SU-DHL-6 (cell line): Measurements from ENCODE around the gene ENOX2.

Source experiments
- H2AFZ ChIP-seq: fragments of 200-600 bp; sonication (generic); 2 replicates; pipeline ENCODE4 v1.6.1; 2014; ENCODE audit warnings: low read depth, mild to moderate bottlenecking, moderate library complexity, mixed read lengths, antibody characterized with exemption, low read length; ENCODE audit not compliant: severe bottlenecking
- H3F3A ChIP-seq: fragments of 200-600 bp; shearing (Covaris generic); 2 replicates; pipeline ENCODE4 v1.6.0; 2016; ENCODE audit warnings: antibody characterized with exemption, mild to moderate bottlenecking; ENCODE audit not compliant: insufficient read depth
- H3K27ac ChIP-seq: fragments of 200-600 bp; sonication (generic); 2 replicates; pipeline ENCODE4 v1.5.1; 2016; ENCODE audit warnings: low read depth, mild to moderate bottlenecking, low read length, moderate library complexity, mixed read lengths
- H3K27me3 ChIP-seq: fragments of 200-600 bp; sonication (generic), shearing (Covaris generic); 2 replicates; pipeline ENCODE4 v1.6.0; 2014; ENCODE audit warnings: mild to moderate bottlenecking, low read length
- H3K36me3 ChIP-seq: fragments of 200-600 bp; sonication (generic); 2 replicates; pipeline ENCODE4 v1.6.1; 2014; ENCODE audit warnings: mild to moderate bottlenecking, low read length, mixed read lengths
- H3K4me2 ChIP-seq: fragments of 300-600, 200-600 bp; shearing (Covaris generic), sonication (generic); 2 replicates; pipeline ENCODE4 v1.6.0; 2014; ENCODE audit warnings: low read length, low read depth, mild to moderate bottlenecking; ENCODE audit not compliant: poor library complexity, severe bottlenecking
- H3K4me3 ChIP-seq: fragments of 200-600 bp; sonication (generic); 2 replicates; pipeline ENCODE4 v1.5.1; 2014; ENCODE audit warnings: antibody characterized with exemption, low read length, mild to moderate bottlenecking, mixed read lengths; ENCODE audit not compliant: insufficient read depth, poor library complexity, severe bottlenecking
- H3K79me2 ChIP-seq: fragments of 200-600 bp; sonication (generic); 2 replicates; pipeline ENCODE4 v1.6.1; 2014; ENCODE audit warnings: mild to moderate bottlenecking, low read length, moderate library complexity; ENCODE audit not compliant: insufficient read depth
- H3K9ac ChIP-seq: fragments of 200-600 bp; sonication (generic); 2 replicates; pipeline ENCODE4 v1.7.0; 2014; ENCODE audit warnings: mild to moderate bottlenecking, low read length
- H3K9me2 ChIP-seq: fragments of 200-600 bp; sonication (generic); replicated peaks from 2 replicates; pipeline ENCODE4 v1.6.1; 2014; ENCODE audit warnings: low read length; ENCODE audit not compliant: insufficient read depth
- H3K9me3 ChIP-seq: fragments of 200-600 bp; sonication (generic); 2 replicates; pipeline ENCODE4 v1.6.1; 2014; ENCODE audit warnings: low read length, mixed read lengths; ENCODE audit not compliant: insufficient read depth
- H4K20me1 ChIP-seq: fragments of 200-600 bp; sonication (generic); 2 replicates; pipeline ENCODE4 v1.6.1; 2014; ENCODE audit warnings: low read depth, mild to moderate bottlenecking, antibody characterized with exemption, low read length, moderate library complexity, mixed read lengths
- EZH2phosphoT487 ChIP-seq: fragments of 200-600 bp; sonication (generic), shearing (Covaris generic); conservative IDR thresholded peaks from 2 replicates; pipeline ENCODE4 v1.6.1; 2018; ENCODE audit warnings: mild to moderate bottlenecking, antibody characterized with exemption, low read length, moderate library complexity, mixed read lengths
- TF ChIP-seq, protein P1 (sequence below): fragments of 200-600 bp; sonication (generic); IDR thresholded peaks from one replicate; pipeline ENCODE4 v1.5.1; 2017; ENCODE audit warnings: antibody characterized with exemption, mild to moderate bottlenecking, low read length, moderate library complexity; ENCODE audit not compliant: insufficient read depth, poor library complexity, severe bottlenecking

Gene ENOX2

DNA sequence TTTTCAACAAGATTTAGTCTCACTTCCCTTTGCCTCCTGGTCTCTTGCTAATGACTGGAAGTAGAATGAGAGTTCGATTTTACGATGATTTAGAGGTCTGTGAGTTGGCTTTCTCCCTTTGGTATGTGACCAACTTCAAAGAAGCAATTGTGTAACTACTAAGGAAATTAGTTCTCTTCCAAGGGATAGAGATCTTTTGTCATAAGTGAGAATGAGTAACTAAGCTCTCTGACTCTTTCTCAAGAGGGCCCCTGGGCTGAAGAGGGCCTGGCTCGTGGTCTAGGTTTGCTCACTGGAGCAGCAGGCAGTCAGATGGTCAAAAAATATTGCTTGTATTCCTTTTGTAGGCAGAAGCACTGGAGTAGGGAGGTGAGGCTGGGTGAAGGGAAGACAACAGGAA, 176.3 kb downstream of the ENOX2 start:
- Histone ChIP-seq H3K27me3 (no peaks in the 10 kb centered on the region), H2AFZ (no peak overlapping the region), H3K4me2 (no peak overlapping the region), H4K20me1 (no peaks in the 10 kb centered on the region), H3K27ac (no peak overlapping the region), H3K9me2 (no peaks in the 10 kb centered on the region), H3K9me3 (no peaks in the 10 kb centered on the region), H3K36me3 (no peaks in the 10 kb centered on the region), H3K4me3 (no peak overlapping the region), H3K9ac (no peak overlapping the region), H3K79me2 (no peaks in the 10 kb centered on the region), H3F3A (no peaks in the 10 kb centered on the region)
- TF ChIP-seq, protein P1, sequence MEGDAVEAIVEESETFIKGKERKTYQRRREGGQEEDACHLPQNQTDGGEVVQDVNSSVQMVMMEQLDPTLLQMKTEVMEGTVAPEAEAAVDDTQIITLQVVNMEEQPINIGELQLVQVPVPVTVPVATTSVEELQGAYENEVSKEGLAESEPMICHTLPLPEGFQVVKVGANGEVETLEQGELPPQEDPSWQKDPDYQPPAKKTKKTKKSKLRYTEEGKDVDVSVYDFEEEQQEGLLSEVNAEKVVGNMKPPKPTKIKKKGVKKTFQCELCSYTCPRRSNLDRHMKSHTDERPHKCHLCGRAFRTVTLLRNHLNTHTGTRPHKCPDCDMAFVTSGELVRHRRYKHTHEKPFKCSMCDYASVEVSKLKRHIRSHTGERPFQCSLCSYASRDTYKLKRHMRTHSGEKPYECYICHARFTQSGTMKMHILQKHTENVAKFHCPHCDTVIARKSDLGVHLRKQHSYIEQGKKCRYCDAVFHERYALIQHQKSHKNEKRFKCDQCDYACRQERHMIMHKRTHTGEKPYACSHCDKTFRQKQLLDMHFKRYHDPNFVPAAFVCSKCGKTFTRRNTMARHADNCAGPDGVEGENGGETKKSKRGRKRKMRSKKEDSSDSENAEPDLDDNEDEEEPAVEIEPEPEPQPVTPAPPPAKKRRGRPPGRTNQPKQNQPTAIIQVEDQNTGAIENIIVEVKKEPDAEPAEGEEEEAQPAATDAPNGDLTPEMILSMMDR, result no peak
- TF ChIP-seq EZH2phosphoT487, result no peak

DNA sequence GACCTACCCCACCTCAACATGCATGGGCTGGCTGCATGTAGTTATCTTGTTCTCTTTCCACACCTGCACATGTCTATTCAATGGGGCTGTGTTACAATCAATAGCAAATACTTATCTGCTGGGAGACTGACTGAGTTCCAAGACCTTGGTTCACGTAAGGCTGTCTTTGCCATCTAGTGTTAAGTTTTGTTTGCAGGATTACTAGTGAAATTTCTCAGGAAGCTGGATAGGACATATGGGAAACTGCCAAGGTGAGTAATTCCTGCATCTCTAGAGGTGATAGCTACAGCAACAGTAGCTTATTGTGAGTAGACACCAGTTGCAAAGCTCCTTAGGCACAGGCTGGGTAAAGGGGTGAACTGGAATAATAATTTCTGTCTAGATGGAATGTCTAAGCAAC, 177.5 kb downstream of the ENOX2 start:
- Histone ChIP-seq H3K79me2 (no peaks in the 10 kb centered on the region), H2AFZ (no peak overlapping the region), H3K9me3 (no peaks in the 10 kb centered on the region), H3K36me3 (no peaks in the 10 kb centered on the region), H3K4me2 (no peak overlapping the region), H3K9ac (no peak overlapping the region), H3K27ac (no peak overlapping the region), H4K20me1 (no peaks in the 10 kb centered on the region), H3K4me3 (no peak overlapping the region), H3K9me2 (no peaks in the 10 kb centered on the region), H3F3A (no peaks in the 10 kb centered on the region), H3K27me3 (no peaks in the 10 kb centered on the region)
- no peak for TF ChIP-seq EZH2phosphoT487
- TF ChIP-seq, protein P1, result no peak

GRCh38 chrX:130719413-130719812, 183.6 kb downstream of the ENOX2 start:
- no peak overlapping the region for H3K4me2 ChIP-seq
- H3K79me2 ChIP-seq, result no peaks in the 10 kb centered on the region
- H3F3A ChIP-seq, result no peaks in the 10 kb centered on the region
- no peaks in the 10 kb centered on the region for H3K9me2 ChIP-seq
- H3K9ac ChIP-seq, result no peak overlapping the region
- TF ChIP-seq EZH2phosphoT487, result no peak
- TF ChIP-seq, protein P1, result no peak
- no peaks in the 10 kb centered on the region for H4K20me1 ChIP-seq
- H3K4me3 ChIP-seq, result no peak overlapping the region
- no peak overlapping the region for H2AFZ ChIP-seq
- no peaks in the 10 kb centered on the region for H3K36me3 ChIP-seq
- H3K27me3 ChIP-seq, result no peaks in the 10 kb centered on the region
- no peaks in the 10 kb centered on the region for H3K9me3 ChIP-seq
- no peak overlapping the region for H3K27ac ChIP-seq
